Measurements from ENCODE around the gene ZEB1.

DNA sequence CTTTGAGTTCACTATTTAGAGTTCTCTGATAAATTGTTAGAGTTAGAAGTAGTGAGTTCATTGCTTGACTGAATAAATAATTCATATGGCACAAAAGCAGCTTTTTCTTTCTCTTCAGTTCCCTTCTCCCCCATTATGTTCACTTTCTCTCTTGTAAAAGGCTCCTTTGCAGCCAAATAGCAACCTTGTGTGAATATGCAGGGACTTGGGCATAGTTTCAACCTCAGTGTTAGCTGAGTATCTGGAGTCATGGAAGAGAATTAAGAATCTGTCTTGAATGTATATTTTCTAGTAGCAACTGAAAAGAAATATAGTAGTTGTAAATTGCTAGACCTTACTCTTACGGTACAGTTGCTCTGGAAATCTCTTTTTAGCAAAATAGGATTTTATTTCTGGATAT lies 31.9 kb downstream of the ZEB1 start:
- TF ChIP-seq, protein P1, sequence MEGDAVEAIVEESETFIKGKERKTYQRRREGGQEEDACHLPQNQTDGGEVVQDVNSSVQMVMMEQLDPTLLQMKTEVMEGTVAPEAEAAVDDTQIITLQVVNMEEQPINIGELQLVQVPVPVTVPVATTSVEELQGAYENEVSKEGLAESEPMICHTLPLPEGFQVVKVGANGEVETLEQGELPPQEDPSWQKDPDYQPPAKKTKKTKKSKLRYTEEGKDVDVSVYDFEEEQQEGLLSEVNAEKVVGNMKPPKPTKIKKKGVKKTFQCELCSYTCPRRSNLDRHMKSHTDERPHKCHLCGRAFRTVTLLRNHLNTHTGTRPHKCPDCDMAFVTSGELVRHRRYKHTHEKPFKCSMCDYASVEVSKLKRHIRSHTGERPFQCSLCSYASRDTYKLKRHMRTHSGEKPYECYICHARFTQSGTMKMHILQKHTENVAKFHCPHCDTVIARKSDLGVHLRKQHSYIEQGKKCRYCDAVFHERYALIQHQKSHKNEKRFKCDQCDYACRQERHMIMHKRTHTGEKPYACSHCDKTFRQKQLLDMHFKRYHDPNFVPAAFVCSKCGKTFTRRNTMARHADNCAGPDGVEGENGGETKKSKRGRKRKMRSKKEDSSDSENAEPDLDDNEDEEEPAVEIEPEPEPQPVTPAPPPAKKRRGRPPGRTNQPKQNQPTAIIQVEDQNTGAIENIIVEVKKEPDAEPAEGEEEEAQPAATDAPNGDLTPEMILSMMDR (IDR thresholded peaks at IDR 0.05): no peak
- TF ChIP-seq POLR2A (IDR thresholded peaks at IDR 0.05; ENCODE audit: low read depth): no peak
- TF ChIP-seq EP300 (IDR thresholded peaks at IDR 0.05): no peak
- TF ChIP-seq POLR2AphosphoS5 (IDR thresholded peaks at IDR 0.05): no peak

Measured in esophagus muscularis mucosa (tissue), 4 donors.